CD4-positive, alpha-beta T cell treated with Interferon alpha-2 for 1 hour (primary cell): ENCODE measurements around the gene TLR8.
"Not testable (repeated sequence)": the region's sequence is repeated elsewhere in the genome, so short reads cannot be mapped to it uniquely, and the experiment has no call there.

Experiments
- DNase-seq, 2 donors: peaks; one replicate each; pipeline ENCODE4 v3.0.0-alpha.2; 2020 to 2022

TLR8 gene

GRCh38 chrX:12947545-12948235, 41.3 kb downstream of the TLR8 start:
- no peak for DNase-seq

GRCh38 chrX:12948495-12948894, 42.1 kb downstream of the TLR8 start:
- DNase-seq, result no peak

GRCh38 chrX:12949205-12949926, 42.9 kb downstream of the TLR8 start:
- no peak for DNase-seq

DNA sequence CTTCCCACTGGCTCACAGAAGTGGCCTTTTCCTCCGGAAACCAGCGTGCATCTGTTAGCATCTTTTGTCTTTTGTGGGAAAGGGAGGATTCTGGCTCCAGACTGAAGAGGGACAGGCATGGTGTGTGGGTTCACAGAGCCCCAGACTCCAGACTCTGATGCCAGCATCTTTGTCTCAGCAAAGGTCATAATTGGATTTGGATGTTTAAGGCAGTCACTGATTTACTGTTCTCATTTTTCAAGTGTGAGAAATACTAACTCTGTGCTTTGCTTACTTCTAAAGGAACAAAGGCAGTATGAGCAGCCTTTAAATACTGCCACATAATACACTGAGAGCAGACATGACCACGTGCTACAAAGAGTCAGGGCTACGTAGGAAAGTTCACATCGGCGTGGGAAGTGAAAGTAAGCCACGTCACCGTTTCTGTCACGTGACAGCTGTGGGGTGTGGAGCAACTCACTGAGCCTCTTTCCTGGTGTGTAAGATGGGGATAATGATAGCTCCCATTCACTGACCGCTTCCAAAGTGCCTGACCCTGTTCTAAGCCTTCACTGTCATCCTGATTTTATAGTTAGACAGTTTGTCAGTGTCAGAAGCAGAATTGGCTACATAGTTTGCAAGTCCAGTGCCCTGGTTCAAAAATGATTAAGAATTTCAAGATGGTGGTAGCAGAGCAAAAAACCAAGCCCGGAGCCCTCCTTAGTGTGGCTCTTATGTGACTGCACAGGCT, 43.7 kb downstream of the TLR8 start:
- peak; percentile 90 to 92 for DNase-seq

- peak; percentile 81 to 84 for DNase-seq
Observed at GRCh38 chrX:12950851-12951594, 44.6 kb downstream of the TLR8 start.

- peak in 1 of 2 donors; percentile 50 for DNase-seq
Observed at GRCh38 chrX:12951595-12951975, 45.2 kb downstream of the TLR8 start.

- no peak for DNase-seq
Observed at GRCh38 chrX:12953420-12953819, 47.0 kb downstream of the TLR8 start.

DNA sequence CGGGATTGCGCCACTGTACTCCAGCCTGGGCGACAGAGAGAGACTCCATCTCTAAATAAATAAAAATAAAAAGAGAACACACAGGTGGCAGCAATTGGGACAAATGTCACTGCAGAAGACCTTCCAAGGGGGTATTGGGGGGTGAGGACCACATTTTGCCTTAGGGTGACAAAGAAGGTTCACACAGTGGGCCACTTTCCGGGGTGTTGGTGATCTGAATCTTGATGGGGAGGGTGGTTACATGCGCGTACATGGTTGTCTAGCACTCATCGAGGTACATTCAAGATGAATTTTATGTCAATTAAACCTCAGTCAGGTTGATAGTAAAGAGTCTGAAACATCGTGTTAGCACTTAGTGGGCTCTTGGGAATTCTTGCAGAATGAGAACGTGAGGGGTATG, 48.0 kb downstream of the TLR8 start:
- DNase-seq, result peak in 1 of 2 donors; percentile 42

GRCh38 chrX:12954981-12955380, 48.6 kb downstream of the TLR8 start:
- no peak for DNase-seq

DNA sequence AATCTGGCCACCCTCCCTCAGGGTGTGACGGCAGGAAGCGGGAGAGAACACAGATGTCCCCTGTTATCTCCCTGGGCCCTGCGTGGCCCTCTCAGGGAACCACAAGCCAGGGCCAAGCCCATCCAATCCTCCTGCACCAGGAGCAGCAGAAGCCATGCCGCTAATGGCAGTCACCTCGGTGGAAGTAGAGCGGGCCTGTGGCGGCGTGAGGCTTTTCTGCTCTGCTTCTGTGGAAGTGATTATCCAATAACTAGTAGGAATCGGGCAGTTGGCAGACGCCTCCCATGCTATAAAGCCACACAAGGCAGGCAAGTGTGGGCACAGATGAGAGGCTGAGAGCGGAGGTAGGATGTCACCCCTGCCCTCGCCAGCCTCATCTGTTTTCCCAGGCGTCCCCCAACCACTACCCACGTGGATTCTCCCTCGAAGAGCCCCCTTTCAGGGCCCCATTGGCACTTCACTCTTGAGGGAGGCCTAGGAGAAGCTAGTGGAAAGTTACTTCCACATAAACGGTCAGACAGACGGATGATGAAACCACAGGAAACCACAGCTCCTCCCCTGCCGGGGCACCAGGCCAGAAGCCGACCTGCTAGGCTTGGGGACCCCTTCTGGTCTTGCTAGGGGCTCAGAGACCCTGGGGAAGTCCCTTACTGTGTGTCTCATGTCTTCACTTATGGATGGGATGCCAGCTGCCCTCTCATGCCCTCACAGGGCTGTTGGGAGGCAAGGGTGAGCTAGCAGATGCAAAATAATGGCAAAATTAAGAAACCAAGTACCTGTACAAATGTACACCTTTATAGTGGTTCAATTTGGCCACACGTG, 49.7 kb downstream of the TLR8 start:
- peak; percentile 79 to 81 for DNase-seq

GRCh38 chrX:12956704-12957534, 50.5 kb downstream of the TLR8 start:
- peak; percentile 80 to 84 for DNase-seq

- DNase-seq, result no peak
Observed at GRCh38 chrX:12958059-12958458, 51.6 kb downstream of the TLR8 start.

DNA sequence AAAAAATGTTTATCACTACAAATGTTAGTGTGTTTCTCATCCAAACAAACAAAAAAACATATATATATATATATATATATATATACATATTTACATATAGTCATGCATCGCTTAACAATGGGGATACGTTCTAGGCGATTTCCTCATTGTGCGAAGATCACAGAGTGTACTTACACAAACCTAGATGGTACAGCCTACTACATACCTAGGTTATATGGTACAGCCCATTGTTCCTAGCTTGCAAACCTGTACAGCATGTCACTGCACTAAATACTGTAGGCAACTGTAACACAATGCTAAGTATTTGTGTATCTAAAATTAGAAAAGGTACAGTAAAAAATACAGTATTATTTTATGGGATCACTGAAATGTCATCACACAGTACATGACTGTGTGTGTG, 52.0 kb downstream of the TLR8 start:
- DNase-seq, result peak in 1 of 2 donors; percentile 32

DNA sequence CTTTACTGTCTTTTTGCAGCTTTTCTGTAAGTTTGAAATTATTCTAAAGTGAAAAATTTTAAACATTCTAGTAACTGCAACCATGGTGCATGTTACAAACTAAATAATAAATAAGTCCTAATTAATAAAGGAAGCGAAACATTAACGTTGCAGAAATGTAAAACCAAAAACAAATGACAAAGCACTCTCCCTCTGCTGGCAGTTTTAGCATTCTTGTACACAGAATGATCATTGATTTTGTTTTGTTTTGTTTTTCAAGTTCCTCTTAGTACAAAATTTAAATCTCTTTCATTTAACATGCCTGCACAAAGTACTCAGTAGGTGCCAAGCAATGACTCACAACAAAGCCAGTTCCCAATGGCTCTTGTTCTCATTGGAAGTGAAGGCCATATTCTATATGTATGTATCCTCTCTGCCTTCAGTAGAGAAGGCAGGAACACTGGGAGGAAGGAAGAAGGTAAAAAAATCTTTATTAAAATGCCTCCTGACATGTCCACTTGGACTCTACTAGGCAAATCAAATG, 54.8 kb downstream of the TLR8 start:
- no peak for DNase-seq

DNA sequence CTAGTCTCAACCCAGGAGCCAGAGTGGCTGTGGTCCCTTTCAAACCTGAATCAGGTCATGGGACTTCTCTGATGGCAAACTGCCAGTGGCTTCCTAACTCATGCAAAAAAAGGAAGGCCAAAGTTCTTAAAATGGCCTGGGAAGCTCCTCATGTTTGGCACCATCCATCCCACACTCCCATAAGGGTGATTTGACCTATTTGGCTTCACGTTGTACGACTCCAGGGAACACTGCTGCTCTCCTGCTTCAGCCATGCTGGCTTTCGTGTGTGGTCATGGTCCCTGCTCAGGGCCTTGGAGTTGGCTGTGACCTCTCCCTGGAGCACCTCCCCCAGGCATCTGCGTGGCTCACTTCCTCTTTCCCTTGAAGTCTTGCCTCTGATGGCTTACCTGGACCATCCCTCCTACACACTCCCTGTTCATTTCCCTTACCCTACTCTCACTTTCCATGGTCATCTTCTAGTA, 55.7 kb downstream of the TLR8 start:
- DNase-seq, result no peak

DNA sequence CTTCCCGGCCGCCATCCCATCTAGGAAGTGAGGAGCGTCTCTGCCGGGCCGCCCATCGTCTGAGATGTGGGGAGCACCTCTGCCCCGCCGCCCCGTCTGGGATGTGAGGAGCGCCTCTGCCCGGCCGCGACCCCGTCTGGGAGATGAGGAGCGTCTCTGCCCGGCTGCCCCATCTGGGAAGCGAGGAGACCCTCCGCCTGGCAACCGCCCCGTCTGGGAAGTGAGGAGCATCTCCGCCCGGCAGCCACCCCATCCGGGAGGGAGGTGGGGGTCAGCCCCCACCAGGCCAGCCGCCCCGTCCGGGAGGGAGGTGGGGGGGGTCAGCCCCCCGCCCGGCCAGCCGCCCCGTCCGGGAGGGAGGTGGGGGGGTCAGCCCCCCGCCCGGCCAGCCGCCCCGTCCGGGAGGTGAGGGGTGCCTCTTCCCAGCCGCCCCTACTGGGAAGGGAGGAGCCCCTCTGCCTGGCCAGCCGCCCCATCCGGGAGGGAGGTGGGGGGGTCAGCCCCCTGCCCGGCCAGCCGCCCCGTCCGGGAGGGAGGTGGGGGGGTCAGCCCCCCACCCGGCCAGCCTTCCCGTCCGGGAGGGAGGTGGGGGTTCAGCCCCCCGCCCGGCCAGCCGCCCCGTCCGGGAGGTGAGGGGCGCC, 56.9 kb downstream of the TLR8 start:
- DNase-seq, result not testable (repeated sequence)

- no peak for DNase-seq
Observed at GRCh38 chrX:12965131-12965940, 58.9 kb downstream of the TLR8 start.

- DNase-seq, result no peak
Observed at GRCh38 chrX:12966151-12966550, 59.7 kb downstream of the TLR8 start.

DNA sequence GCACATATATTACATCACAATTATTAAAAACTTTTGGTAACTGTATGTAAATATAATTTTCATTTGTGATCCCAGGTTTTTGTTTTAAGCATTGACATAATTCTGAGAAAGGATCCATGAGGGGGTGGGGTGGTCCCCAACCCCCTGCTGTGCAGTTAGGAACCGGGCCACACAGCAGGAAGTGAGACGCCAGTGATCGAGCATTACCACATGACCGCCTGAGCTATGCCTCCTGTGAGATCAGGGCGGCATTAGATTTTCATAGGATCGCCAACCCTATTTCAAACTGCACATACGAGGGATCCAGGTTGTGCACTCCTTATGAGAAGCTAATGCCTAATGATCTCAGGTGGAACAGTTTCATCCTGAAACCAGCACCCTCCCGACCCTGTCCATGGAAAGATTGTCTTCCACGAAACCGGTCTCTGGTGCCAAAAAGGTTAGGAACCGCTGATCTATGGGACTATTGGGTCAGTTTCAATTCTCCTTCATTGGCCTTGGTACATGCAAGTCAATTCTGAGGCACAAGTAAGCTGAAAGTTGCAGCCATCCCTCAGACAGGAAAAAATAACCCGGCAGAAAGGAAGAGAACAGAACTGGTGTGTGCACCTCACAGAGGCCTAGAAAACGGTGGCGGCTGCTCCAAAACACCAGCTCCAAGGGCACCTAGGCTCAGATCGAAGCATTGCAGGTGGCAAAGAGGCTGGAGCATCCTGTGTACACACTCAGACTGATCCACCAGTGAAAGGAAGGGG, 61.5 kb downstream of the TLR8 start:
- DNase-seq, result peak in 1 of 2 donors; percentile 43
